ENCODE measurements around the gene C5orf58. TPM values are rescaled to one million over a fixed set of nuclear protein-coding genes. Genes with fewer than 3 reads are reported as not detected.

The C5orf58 gene
- polyA plus RNA-seq, 1 donor from 2014 or later = not detected

- H3K27me3 ChIP-seq (ENCODE audit: insufficient read depth, low read depth, low read length) = no peaks in the 10 kb centered on the region
- no peak overlapping the region for H3K4me2 ChIP-seq (ENCODE audit: low read length)
Observed at GRCh38 chr5:170233358-170233892, 640 bp downstream of the C5orf58 start.

DNA sequence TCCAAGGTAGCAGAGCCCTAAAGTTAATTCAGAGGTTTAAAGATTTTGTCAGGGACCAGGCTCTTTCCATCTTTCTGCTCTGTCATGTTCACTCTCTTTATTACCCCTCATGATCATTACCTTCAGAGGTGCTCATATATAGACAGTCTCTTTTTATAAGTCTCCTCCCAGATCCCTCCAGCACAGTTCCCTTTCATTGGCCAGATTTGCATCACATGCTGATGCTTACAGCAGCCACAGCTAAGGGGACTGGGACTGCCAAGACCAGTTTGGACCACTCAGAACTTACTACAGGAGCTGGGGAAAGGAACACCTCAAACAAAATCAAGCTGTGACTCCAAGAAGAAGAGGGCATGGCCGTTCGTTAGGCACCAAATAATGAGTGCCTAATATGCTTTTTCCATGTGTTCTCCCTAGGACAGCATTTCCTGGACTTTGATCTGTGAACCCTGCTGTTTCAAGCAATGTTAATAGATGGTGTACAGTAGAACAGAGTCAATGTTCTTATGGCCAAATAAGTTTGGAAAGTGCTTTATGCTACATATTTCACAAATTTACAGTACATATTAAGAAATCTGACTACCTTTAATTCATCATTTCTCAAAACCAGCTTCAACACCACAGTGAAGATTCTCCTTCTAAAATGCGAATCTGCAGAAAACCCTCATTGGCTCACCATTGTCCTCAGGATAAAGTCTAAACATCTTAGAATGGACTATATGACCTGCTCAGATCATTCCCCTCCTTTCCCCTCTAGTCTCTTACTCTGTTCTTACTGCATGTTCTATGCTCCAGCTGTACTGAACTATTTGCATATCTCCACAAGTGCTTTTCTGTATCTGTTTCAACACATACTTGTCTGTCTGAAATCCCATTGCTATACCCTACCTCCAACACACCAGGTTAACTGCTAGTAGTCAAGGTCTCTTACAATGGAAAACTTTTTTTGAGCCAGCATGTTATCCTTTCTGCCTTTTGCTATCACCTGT lies 3.4 kb downstream of the C5orf58 start:
- Histone ChIP-seq H3K9ac (ENCODE audit: low read length) (no peak overlapping the region), H3K4me2 (ENCODE audit: low read length) (no peak overlapping the region), H3K9me3 (ENCODE audit: low read length) (no peaks in the 10 kb centered on the region), H3K9me2 (ENCODE audit: insufficient read depth, low read length) (no peaks in the 10 kb centered on the region), H3F3A (ENCODE audit: insufficient read depth, low read length, poor library complexity, severe bottlenecking) (no peaks in the 10 kb centered on the region), H4K20me1 (ENCODE audit: insufficient read depth) (no peaks in the 10 kb centered on the region), H2AFZ (ENCODE audit: low read depth, low read length) (no peak overlapping the region), H3K36me3 (ENCODE audit: insufficient read depth, low read length) (no peaks in the 10 kb centered on the region), H3K27ac (ENCODE audit: low read length) (no peak overlapping the region), H3K4me3 (ENCODE audit: low read length) (no peak overlapping the region), H3K27me3 (ENCODE audit: insufficient read depth, low read depth, low read length) (no peaks in the 10 kb centered on the region), H3K79me2 (replicated peaks; ENCODE audit: insufficient read depth, low read length) (no peaks in the 10 kb centered on the region)
- no peak for TF ChIP-seq MXI1 (conservative IDR thresholded peaks at IDR 0.05; ENCODE audit: poor library complexity, severe bottlenecking)
- TF ChIP-seq EZH2 (IDR thresholded peaks at IDR 0.05; ENCODE audit: borderline replicate concordance, insufficient read depth, low read length, poor library complexity, severe bottlenecking) = no peak
- TF ChIP-seq REST (IDR thresholded peaks at IDR 0.05; ENCODE audit: borderline replicate concordance) = no peak
- TF ChIP-seq, protein P1, sequence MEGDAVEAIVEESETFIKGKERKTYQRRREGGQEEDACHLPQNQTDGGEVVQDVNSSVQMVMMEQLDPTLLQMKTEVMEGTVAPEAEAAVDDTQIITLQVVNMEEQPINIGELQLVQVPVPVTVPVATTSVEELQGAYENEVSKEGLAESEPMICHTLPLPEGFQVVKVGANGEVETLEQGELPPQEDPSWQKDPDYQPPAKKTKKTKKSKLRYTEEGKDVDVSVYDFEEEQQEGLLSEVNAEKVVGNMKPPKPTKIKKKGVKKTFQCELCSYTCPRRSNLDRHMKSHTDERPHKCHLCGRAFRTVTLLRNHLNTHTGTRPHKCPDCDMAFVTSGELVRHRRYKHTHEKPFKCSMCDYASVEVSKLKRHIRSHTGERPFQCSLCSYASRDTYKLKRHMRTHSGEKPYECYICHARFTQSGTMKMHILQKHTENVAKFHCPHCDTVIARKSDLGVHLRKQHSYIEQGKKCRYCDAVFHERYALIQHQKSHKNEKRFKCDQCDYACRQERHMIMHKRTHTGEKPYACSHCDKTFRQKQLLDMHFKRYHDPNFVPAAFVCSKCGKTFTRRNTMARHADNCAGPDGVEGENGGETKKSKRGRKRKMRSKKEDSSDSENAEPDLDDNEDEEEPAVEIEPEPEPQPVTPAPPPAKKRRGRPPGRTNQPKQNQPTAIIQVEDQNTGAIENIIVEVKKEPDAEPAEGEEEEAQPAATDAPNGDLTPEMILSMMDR (IDR thresholded peaks at IDR 0.05; ENCODE audit: poor library complexity, severe bottlenecking) = no peak
- TF ChIP-seq TAF1 (IDR thresholded peaks at IDR 0.05; ENCODE audit: low read depth) = no peak
- TF ChIP-seq SMC3 (conservative IDR thresholded peaks at IDR 0.05; ENCODE audit: poor library complexity) = no peak
- no peak for TF ChIP-seq POLR2AphosphoS5 (IDR thresholded peaks at IDR 0.05)
- TF ChIP-seq RAD21 (conservative IDR thresholded peaks at IDR 0.05) = no peak
- TF ChIP-seq EP300 (conservative IDR thresholded peaks at IDR 0.05; ENCODE audit: poor library complexity, severe bottlenecking) = no peak

More at GRCh38 chr5:170233358-170233892, 640 bp downstream of the C5orf58 start:
- Histone ChIP-seq H3K9me3 (ENCODE audit: low read length) (no peaks in the 10 kb centered on the region), H2AFZ (ENCODE audit: low read depth, low read length) (no peak overlapping the region), H3F3A (ENCODE audit: insufficient read depth, low read length, poor library complexity, severe bottlenecking) (no peaks in the 10 kb centered on the region), H3K27ac (ENCODE audit: low read length) (no peak overlapping the region), H4K20me1 (ENCODE audit: insufficient read depth) (no peaks in the 10 kb centered on the region), H3K36me3 (ENCODE audit: insufficient read depth, low read length) (no peaks in the 10 kb centered on the region), H3K9ac (ENCODE audit: low read length) (no peak overlapping the region), H3K79me2 (replicated peaks; ENCODE audit: insufficient read depth, low read length) (no peaks in the 10 kb centered on the region), H3K4me3 (ENCODE audit: low read length) (no peak overlapping the region), H3K9me2 (ENCODE audit: insufficient read depth, low read length) (no peaks in the 10 kb centered on the region)
- TF ChIP-seq EZH2 (IDR thresholded peaks at IDR 0.05; ENCODE audit: borderline replicate concordance, insufficient read depth, low read length, poor library complexity, severe bottlenecking) (no peak), RAD21 (conservative IDR thresholded peaks at IDR 0.05) (no peak), TAF1 (IDR thresholded peaks at IDR 0.05; ENCODE audit: low read depth) (no peak), SMC3 (conservative IDR thresholded peaks at IDR 0.05; ENCODE audit: poor library complexity) (no peak), POLR2AphosphoS5 (IDR thresholded peaks at IDR 0.05) (no peak), EP300 (conservative IDR thresholded peaks at IDR 0.05; ENCODE audit: poor library complexity, severe bottlenecking) (no peak), MXI1 (conservative IDR thresholded peaks at IDR 0.05; ENCODE audit: poor library complexity, severe bottlenecking) (no peak)
- TF ChIP-seq, protein P1 (IDR thresholded peaks at IDR 0.05; ENCODE audit: poor library complexity, severe bottlenecking) = no peak
